H1 (cell line): ENCODE measurements around the gene AFTPH. TPM values are rescaled to one million over a fixed set of nuclear protein-coding genes. Genes with fewer than 3 reads are reported as not detected.

Experiments
- FOSL1 ChIP-seq: IDR thresholded peaks from 2 replicates; pipeline ENCODE4 v1.6.1; 2011; ENCODE audit warnings: mild to moderate bottlenecking, low read depth, low read length, moderate library complexity; ENCODE audit not compliant: insufficient read depth
- SUZ12 ChIP-seq: fragments of 200-600 bp; sonication (generic); IDR thresholded peaks from 2 replicates; pipeline ENCODE4 v1.6.1; 2012; ENCODE audit warnings: mild to moderate bottlenecking, inconsistent platforms, low read length, moderate library complexity, mixed read lengths
- TAF7 ChIP-seq: optimal IDR thresholded peaks from 2 replicates; pipeline ENCODE3; 2011; ENCODE audit warnings: low read depth, mild to moderate bottlenecking, inconsistent platforms, low read length, moderate library complexity, borderline replicate concordance
- polyA plus RNA-seq, 7 experiments: library from polyadenylated mRNA; depleted of rRNA in 3 of 7; stranded (reverse) in 5 of 7; unstranded in 2 of 7; fragments of >200 nt in 5 of 7; fragments of 200-250 nt in 2 of 7; gene quantifications; 1 replicate in 5 of 7; 2 replicates in 1 of 7; 4 replicates in 1 of 7; pipeline versions ENCODE4 v1.2.1 to v1.2.3, GENCODE V29; 2011 to 2013; ENCODE audit warnings: missing spikeins in 2 of 7, mixed read lengths in 2 of 7
- total RNA-seq: library from RNA; stranded (reverse); fragmentation: NEBNext Ultra II Directional; extraction: Animal tissue kit (Norgen Biotek cat#: 25700); gene quantifications from 2 replicates; pipeline ENCODE4 v1.2.1, GENCODE V29; 2021

Gene AFTPH
- total and polyA plus RNA-seq, 2 of the 8 experiments (the other 6 are each of a cell fraction or from before 2014, with no cell fraction given), result 7.3 to 15.0 TPM

DNA sequence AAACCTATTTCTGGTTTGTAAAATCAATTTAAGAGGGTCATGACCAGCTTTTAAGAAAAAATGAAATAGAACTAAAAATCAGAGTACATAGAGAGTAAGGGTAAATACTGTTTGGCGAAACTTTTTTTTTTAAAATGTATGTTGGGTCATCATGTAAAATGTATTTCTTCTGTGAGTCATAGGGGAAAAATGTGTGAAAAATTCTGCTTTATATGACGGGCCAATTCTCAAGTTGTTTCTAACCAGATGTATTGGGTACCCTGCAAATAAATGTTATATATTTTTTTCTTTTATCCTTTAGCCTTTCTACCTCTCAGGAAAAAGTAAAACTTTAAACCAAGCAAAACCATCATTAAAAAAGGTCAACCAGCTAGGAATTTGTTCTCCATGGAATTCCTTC, 13.9 kb downstream of the AFTPH start (continued):
- TF ChIP-seq FOSL1 (no peak), TAF7 (no peak), SUZ12 (no peak)
